ENCODE results near the gene MAPKBP1. TPM values are rescaled to one million over a fixed set of nuclear protein-coding genes. Genes with fewer than 3 reads are reported as not detected.

Gene MAPKBP1
- total RNA-seq, 2 experiments from 2014 or later: 16.1 to 16.6 TPM

GRCh38 chr15:41851755-41852370 is 77.6 kb downstream of the MAPKBP1 start:
- ChIA-PET POLR2A (interaction anchor here (0.9 kb wide), 1 partner anchor 15 kb away, joined by 3 read pairs; no protein-coding TSS in a partner anchor), CTCF (no interaction called here)
- Mint-ChIP-seq H3K4me3 (no peak overlapping the region), H3K36me3 (peaks cover 5% of the 10 kb centered on the region), H3K9me3 (no peaks in the 10 kb centered on the region), H3K4me1 (ENCODE audit: low read depth) (peaks cover 11% of the 10 kb centered on the region), H3K27ac (no peak overlapping the region), H3K27me3 (no peaks in the 10 kb centered on the region)
- intact Hi-C loops (cut with micrococcal nuclease): no loop called here
- no peak for DNase-seq

- H3K27me3 Mint-ChIP-seq: no peaks in the 10 kb centered on the region
- DNase-seq: no peak
- H3K4me3 Mint-ChIP-seq: no peak overlapping the region
- ChIA-PET POLR2A (no interaction called here), CTCF (no interaction called here)
- H3K9me3 Mint-ChIP-seq: no peaks in the 10 kb centered on the region
- peaks cover 3% of the 10 kb centered on the region for H3K36me3 Mint-ChIP-seq
- no peak overlapping the region for H3K27ac Mint-ChIP-seq
- intact Hi-C loops (cut with micrococcal nuclease): no loop called here
- H3K4me1 Mint-ChIP-seq (ENCODE audit: low read depth): peaks cover 11% of the 10 kb centered on the region
Measured at GRCh38 chr15:41852736-41853590, 78.7 kb downstream of the MAPKBP1 start.

GRCh38 chr15:41853831-41854230 is 79.5 kb downstream of the MAPKBP1 start:
- H3K36me3 Mint-ChIP-seq: no peaks in the 10 kb centered on the region
- ChIA-PET POLR2A (no interaction called here), CTCF (no interaction called here)
- H3K27ac Mint-ChIP-seq: no peak overlapping the region
- DNase-seq: no peak
- H3K4me3 Mint-ChIP-seq: no peak overlapping the region
- no peaks in the 10 kb centered on the region for H3K9me3 Mint-ChIP-seq
- intact Hi-C loops (cut with micrococcal nuclease): no loop called here
- H3K4me1 Mint-ChIP-seq (ENCODE audit: low read depth): peaks cover 4% of the 10 kb centered on the region
- no peaks in the 10 kb centered on the region for H3K27me3 Mint-ChIP-seq

- intact Hi-C loops (cut with micrococcal nuclease): no loop called here
- H3K36me3 Mint-ChIP-seq: no peaks in the 10 kb centered on the region
- ChIA-PET POLR2A (no interaction called here), CTCF (no interaction called here)
- H3K27ac Mint-ChIP-seq: no peak overlapping the region
- no peaks in the 10 kb centered on the region for H3K9me3 Mint-ChIP-seq
- H3K4me3 Mint-ChIP-seq: no peak overlapping the region
- H3K4me1 Mint-ChIP-seq (ENCODE audit: low read depth): no peaks in the 10 kb centered on the region
- H3K27me3 Mint-ChIP-seq: no peaks in the 10 kb centered on the region
- DNase-seq: no peak
Measured at GRCh38 chr15:41854443-41854842, 80.2 kb downstream of the MAPKBP1 start.

GRCh38 chr15:41855261-41855961 is 81.1 kb downstream of the MAPKBP1 start:
- Mint-ChIP-seq H3K36me3 (no peaks in the 10 kb centered on the region), H3K9me3 (no peaks in the 10 kb centered on the region), H3K4me3 (no peak overlapping the region), H3K4me1 (ENCODE audit: low read depth) (peaks cover 5% of the 10 kb centered on the region), H3K27me3 (no peaks in the 10 kb centered on the region), H3K27ac (no peak overlapping the region)
- no peak for DNase-seq
- intact Hi-C loops (cut with micrococcal nuclease): no loop called here
- CTCF ChIA-PET: interaction anchor here (1.4 kb wide), 1 partner anchor 49 kb away, joined by 3 read pairs; no protein-coding TSS in a partner anchor
- POLR2A ChIA-PET: interaction anchor here (0.5 kb wide), 1 partner anchor 93 kb away, joined by 3 read pairs; no protein-coding TSS in a partner anchor

GRCh38 chr15:41856262-41856661 is 82.0 kb downstream of the MAPKBP1 start:
- CTCF ChIA-PET: interaction anchor here (1.4 kb wide), 1 partner anchor 48 kb away, joined by 3 read pairs; no protein-coding TSS in a partner anchor
- POLR2A ChIA-PET: interaction anchor here (0.9 kb wide), 1 partner anchor 33 kb away, joined by 3 read pairs; no protein-coding TSS in a partner anchor
- Mint-ChIP-seq H3K36me3 (no peaks in the 10 kb centered on the region), H3K27ac (no peak overlapping the region), H3K4me3 (no peak overlapping the region), H3K4me1 (ENCODE audit: low read depth) (peaks cover 8% of the 10 kb centered on the region), H3K27me3 (no peaks in the 10 kb centered on the region), H3K9me3 (no peaks in the 10 kb centered on the region)
- intact Hi-C loops (cut with micrococcal nuclease): no loop called here
- no peak for DNase-seq

- no peaks in the 10 kb centered on the region for H3K27me3 Mint-ChIP-seq
- no peaks in the 10 kb centered on the region for H3K9me3 Mint-ChIP-seq
- H3K4me3 Mint-ChIP-seq: no peak overlapping the region
- H3K4me1 Mint-ChIP-seq (ENCODE audit: low read depth): peaks cover 8% of the 10 kb centered on the region
- DNase-seq: no peak
- no peak overlapping the region for H3K27ac Mint-ChIP-seq
- intact Hi-C loops (cut with micrococcal nuclease): no loop called here
- ChIA-PET POLR2A (interaction anchor here (0.9 kb wide), 1 partner anchor 33 kb away, joined by 3 read pairs; no protein-coding TSS in a partner anchor), CTCF (no interaction called here)
- no peaks in the 10 kb centered on the region for H3K36me3 Mint-ChIP-seq
Measured at GRCh38 chr15:41856716-41857115, 82.4 kb downstream of the MAPKBP1 start.

- ChIA-PET CTCF (interaction anchor here (0.9 kb wide), 1 partner anchor 45 kb away, joined by 3 read pairs; no protein-coding TSS in a partner anchor), POLR2A (no interaction called here)
- Mint-ChIP-seq H3K9me3 (no peaks in the 10 kb centered on the region), H3K4me3 (no peak overlapping the region), H3K27ac (no peak overlapping the region), H3K4me1 (ENCODE audit: low read depth) (peaks cover 8% of the 10 kb centered on the region), H3K36me3 (no peaks in the 10 kb centered on the region), H3K27me3 (no peaks in the 10 kb centered on the region)
- intact Hi-C loops (cut with micrococcal nuclease): no loop called here
- DNase-seq: no peak
Measured at GRCh38 chr15:41857316-41857715, 83.0 kb downstream of the MAPKBP1 start.

GRCh38 chr15:41858756-41859155 is 84.5 kb downstream of the MAPKBP1 start:
- ChIA-PET POLR2A (no interaction called here), CTCF (no interaction called here)
- intact Hi-C loops (cut with micrococcal nuclease): no loop called here
- Mint-ChIP-seq H3K27ac (no peak overlapping the region), H3K4me1 (ENCODE audit: low read depth) (peaks cover 8% of the 10 kb centered on the region), H3K27me3 (no peaks in the 10 kb centered on the region), H3K9me3 (no peaks in the 10 kb centered on the region), H3K4me3 (no peak overlapping the region), H3K36me3 (no peaks in the 10 kb centered on the region)
- DNase-seq: no peak

GRCh38 chr15:41860049-41860828 is 86.0 kb downstream of the MAPKBP1 start:
- H3K9me3 Mint-ChIP-seq: no peaks in the 10 kb centered on the region
- ChIA-PET POLR2A (no interaction called here), CTCF (no interaction called here)
- peaks cover 8% of the 10 kb centered on the region for H3K4me1 Mint-ChIP-seq (ENCODE audit: low read depth)
- H3K36me3 Mint-ChIP-seq: no peaks in the 10 kb centered on the region
- H3K4me3 Mint-ChIP-seq: no peak overlapping the region
- no peak for DNase-seq
- intact Hi-C loops (cut with micrococcal nuclease): no loop called here
- H3K27me3 Mint-ChIP-seq: no peaks in the 10 kb centered on the region
- no peak overlapping the region for H3K27ac Mint-ChIP-seq

GRCh38 chr15:41861736-41862356 is 87.6 kb downstream of the MAPKBP1 start:
- no peaks in the 10 kb centered on the region for H3K27me3 Mint-ChIP-seq
- intact Hi-C loops (cut with micrococcal nuclease): no loop called here
- no peaks in the 10 kb centered on the region for H3K36me3 Mint-ChIP-seq
- H3K4me1 Mint-ChIP-seq (ENCODE audit: low read depth): peaks cover 8% of the 10 kb centered on the region
- no peak overlapping the region for H3K27ac Mint-ChIP-seq
- CTCF ChIA-PET: interaction anchor here (1.3 kb wide), 1 partner anchor 43 kb away, joined by 6 read pairs; no protein-coding TSS in a partner anchor
- H3K9me3 Mint-ChIP-seq: no peaks in the 10 kb centered on the region
- no peak for DNase-seq
- POLR2A ChIA-PET: no interaction called here
- no peak overlapping the region for H3K4me3 Mint-ChIP-seq
